Dedifferentiated amniotic fluid mesenchymal stem cell (primary cell): ENCODE results near the gene IFNA8.
"Not testable (repeated sequence)": the region's sequence is repeated elsewhere in the genome, so short reads cannot be mapped to it uniquely, and the experiment has no call there.

Experiments used
- DNase-seq: peaks from one replicate; pipeline ENCODE4 v3.0.0-alpha.2; 2016; ENCODE audit errors: extremely low spot score

The IFNA8 gene

DNA sequence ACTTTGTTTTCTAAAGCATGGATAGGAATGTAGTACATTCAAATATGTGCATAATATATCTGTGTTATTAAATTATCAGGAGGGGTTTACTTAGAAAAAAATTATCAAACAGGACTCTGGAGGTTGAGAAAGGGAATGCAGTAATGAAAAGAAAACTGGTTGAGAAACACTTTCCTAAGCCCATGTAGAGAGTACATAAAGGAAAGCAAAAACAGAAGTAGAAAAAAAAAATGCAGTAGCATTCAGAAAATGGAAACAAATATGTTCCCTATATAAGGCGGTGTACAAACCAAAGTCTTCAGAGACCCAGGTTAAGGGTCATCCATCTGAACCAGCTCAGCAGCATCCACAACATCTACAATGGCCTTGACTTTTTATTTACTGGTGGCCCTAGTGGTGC, at the start of gene IFNA8:
TSS of gene IFNA8 (plus strand) at position 301 of the 400 bp plus-strand sequence. CDS start at position 361, 60 bp downstream.
- no peak for DNase-seq

DNA sequence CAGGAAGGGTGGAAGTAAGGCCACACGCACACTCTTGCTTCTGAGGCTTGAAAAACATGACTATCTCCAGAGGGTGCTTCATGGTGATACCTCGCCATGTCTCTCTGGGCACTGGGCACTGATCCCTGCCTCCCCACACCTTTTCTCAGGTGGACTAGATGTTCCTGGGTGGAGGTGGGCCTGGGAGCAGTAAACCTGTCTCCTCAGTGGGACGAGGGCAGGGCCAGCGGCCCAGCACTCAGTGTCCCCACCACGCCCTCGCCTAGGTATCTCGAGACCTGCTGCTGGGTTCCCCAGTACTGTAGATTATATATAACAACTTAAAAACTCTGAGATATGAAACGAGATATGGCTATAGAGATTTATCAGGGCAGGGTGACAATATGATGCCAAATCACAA, 46.6 kb upstream of the IFNA8 start:
- no peak for DNase-seq

DNA sequence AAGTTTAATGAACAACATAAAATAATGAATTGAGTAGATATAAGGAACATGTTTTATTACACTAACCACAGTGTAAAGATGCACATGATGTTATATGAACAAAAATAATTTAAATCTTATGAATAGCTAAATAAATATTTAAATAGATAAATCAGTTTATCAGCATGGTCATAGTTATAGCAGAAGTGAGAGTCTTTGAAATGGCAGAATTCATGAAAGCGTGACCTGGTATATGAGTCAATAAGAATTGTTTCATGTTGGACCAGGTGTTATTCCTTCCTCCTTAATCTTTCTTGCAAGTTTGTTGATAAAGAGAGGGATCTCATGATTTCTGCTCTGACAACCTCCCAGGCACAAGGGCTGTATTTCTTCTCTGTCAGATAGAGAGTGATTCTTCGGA, 41.7 kb upstream of the IFNA8 start:
- not testable (repeated sequence) for DNase-seq

DNA sequence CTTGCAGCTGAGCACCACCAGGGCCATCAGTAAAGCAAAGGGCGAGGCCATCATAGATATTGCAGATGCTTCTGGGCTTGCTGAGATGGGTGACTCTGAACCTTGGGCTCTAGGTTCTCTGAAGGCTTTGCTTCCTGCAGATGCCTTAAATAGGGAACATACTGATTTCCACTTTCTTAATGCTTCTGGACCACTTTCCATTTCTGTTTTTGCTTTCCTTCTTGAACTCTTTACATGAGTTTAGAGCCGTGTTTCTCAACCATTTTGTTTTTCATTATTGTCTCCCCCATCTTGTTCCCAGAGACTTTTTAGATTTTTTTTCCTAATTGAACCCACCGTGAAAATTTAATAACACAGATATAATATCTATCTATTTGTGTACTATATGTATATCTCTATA, 41.0 kb upstream of the IFNA8 start, which contains the start of gene IFNA13:
TSS of gene IFNA13 (minus strand) at position 101 of the 400 bp plus-strand sequence. CDS start at position 54, 47 bp downstream.
- no peak for DNase-seq

DNA sequence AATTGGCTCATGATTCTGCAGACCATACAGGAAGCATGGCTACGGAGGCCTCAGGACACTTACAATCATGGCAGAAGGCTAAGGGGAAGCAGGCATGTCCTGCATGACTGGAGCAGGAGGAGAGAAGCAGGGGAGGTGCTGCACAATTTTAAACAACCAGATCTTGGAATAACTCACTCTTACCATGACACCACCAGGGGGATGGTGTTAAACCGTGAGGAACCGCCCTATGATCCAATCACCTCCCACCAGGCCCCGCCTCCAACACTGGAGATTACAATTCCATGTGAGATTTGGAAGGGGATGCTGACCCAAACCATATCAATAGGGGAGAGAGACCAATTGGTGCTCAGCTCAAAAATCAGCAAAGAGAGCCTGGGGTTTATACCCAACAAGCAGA, 37.5 kb upstream of the IFNA8 start:
- DNase-seq: not testable (repeated sequence)

DNA sequence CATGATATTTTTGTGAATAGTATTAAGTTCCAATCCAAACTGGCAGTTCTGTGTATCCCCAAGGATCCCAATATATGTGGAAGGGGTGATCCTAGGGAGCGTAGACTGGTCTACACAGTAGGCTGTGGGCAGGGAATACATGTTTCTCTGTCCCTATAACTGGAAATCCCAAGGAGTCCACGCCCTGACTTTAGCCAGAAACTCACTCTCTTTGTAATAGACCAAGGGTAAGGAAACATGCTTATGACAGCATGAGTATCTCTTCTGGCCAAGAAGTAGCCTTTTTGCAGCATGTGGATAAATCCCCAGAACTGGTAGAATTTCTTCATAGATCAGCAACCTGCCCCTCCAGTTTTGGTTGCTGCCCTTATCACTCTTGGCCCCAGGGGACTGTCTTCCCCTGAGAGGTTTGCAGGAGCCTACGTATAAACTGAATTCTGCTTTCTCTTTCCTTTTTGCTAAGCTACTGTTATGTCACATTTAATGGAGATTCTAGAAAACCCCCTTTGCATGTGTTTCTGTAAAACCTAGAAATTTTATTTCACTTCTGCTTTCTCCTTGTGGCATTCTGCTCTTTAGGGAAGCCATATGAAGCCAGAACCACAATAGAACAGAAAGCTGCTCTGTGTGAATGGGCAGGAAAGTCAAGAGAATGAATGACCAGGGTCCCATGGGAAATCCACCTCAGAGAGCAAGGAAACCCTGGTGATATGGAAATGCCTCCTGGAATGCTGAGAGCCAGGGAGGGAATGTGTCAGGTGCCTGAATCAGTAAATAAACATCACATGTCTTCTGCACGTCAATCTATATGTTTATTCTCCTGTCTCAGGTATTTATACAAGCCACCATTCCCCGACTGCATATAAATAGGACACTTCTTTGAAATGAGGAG, 27.2 kb upstream of the IFNA8 start:
- no peak for DNase-seq

DNA sequence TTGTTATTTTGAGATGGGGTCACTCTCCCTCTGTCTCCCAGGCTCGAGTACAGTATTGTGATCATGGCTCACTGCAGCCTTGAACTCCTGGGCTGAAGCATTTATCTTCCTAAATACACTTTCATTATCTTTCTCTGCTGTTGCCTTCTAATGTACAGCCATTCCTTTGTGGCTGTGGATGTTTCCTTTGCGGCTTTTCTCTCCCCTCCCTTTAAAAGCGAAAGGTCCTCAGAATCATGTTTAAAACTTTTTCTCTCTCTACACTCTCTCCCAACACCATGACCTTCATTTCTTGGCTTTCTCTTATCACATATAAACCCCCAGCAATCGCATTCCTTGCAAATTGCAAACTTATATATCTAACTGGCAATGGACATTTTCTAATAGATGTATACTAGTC, 25.3 kb upstream of the IFNA8 start:
- DNase-seq: no peak

DNA sequence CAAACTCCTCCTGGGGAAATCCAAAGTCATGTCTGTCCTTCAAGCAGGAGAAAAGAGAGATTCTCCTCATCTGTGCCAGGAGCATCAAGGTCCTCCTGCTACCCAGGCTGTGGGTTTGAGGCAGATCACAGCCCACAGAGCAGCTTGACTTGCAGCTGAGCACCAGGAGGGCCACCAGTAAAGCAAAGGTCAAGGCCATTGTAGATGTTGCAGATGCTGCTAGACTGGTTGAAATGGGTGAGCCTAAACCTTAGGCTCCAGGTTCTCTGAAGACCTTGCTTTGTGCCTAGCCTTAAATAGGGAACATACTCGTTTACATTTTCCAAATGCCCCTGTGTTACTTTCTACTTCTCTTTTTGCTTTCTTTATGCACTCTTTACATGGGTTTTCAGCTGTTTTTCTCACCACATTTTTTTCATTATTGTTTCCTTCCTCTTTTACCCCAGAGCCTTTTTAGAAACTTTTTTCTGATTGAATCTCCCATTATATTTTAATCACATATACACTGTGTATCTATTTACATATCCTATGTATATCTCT, 23.7 kb upstream of the IFNA8 start, which contains the start of gene IFNA2:
TSS of gene IFNA2 (minus strand) at position 268 of the 540 bp plus-strand sequence. CDS start at position 199, 69 bp downstream.
- DNase-seq: no peak

DNA sequence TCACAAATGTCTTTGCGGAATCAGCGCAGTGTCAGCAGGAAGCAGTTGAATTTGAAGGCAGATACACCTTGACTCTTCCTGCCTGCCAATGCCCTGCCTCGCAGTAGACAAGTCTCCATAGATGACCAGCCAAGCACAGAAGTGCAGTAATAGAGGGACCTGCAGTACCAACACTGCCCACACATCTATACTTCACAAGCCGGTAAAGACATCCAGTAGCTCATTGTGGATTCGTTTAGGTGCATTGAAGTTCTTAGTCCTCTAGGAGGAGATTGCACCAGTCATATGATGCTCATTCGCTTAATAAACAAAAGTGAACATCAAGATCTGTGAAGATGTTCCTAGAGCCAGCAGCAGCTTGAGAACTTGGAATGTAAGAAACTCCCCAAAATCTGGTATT, 16.6 kb upstream of the IFNA8 start:
- DNase-seq: no peak

DNA sequence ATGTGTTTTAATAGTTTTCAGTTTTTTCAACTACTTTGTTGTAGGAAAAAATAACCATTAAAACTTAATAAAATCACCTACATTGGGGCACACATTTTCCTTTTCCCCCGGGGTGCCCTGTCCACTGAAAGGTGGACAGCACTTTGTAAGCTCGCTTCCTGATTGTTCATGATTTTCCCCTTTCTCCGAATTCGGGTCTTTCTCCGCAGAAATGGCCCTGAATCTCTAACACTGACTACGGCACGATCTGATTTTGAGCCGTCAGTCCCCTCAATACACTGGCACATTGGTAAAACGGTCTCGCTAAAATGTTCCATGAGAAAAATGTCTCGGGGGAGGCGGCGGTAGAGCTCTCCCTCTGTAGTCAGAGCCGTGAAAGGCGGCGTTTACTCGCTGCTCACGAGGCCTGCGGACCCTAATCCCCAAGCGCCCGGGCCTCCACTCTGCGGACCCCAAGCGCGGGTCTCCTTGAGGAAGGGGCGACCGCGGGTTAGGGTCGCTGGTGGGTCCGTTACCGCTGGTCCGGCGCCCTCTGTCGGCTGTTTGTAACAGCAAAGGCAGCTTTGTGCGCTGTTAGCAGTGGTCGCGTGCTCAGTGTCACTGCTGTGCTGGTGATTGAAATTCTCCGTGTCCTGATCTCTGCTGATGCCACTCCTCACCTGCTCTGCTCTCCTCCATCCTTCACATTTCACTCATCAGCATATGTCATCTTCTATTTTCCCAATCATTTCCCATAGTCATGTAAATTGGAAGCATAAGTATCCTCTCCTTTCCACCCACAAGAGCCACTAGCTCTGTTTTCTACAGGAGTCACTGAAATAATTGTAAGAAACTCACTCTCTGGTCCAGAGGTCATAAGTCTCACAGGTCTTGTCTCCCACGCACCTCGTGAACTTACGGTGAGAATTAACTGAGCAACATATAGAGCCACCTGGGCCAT, 12.9 kb upstream of the IFNA8 start:
- peak; percentile 31 for DNase-seq

DNA sequence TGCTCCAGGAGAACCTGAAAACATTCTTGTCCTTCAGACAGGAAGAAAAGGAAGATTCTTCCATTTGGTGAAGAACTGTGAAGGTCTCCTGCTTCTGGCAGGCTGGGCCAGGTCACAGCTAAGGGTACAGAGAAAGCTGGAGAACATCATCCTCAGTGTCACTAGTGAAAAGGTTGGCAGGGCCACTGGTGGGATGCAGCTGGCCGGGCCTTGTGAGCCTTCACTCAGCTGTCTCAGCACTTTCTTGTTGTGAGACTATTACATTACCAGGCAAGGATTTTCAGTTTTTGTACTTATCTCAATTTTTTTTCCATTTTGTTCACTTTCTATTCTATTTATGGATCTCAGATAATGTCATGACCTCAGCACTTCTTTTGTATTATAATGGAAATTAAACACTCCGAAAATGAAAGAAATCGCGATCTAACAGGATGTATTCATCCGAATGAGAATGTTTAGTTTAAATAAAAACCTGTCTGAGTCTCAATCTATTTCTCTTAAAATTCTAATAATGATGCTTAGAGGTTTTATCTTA, 9.9 kb upstream of the IFNA8 start:
- DNase-seq: no peak

DNA sequence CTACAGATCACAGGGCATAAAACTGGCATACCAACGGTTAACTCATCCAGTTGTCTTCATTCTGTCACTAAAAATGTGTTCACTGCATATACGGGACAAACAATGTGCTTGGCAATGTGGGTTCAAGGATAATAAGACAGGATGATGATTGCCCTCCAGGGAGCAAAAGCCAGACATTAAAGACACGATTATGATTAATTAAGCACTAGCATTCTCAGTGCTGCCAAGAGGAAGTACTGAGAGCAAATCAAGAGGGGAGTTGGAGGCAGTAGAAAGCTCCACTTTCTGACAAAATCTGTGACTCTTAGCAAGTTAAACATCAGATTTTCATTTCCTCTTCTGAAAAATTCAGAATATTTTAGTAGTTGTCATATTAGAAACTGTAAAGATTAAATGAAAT, 9.0 kb upstream of the IFNA8 start:
- no peak for DNase-seq

DNA sequence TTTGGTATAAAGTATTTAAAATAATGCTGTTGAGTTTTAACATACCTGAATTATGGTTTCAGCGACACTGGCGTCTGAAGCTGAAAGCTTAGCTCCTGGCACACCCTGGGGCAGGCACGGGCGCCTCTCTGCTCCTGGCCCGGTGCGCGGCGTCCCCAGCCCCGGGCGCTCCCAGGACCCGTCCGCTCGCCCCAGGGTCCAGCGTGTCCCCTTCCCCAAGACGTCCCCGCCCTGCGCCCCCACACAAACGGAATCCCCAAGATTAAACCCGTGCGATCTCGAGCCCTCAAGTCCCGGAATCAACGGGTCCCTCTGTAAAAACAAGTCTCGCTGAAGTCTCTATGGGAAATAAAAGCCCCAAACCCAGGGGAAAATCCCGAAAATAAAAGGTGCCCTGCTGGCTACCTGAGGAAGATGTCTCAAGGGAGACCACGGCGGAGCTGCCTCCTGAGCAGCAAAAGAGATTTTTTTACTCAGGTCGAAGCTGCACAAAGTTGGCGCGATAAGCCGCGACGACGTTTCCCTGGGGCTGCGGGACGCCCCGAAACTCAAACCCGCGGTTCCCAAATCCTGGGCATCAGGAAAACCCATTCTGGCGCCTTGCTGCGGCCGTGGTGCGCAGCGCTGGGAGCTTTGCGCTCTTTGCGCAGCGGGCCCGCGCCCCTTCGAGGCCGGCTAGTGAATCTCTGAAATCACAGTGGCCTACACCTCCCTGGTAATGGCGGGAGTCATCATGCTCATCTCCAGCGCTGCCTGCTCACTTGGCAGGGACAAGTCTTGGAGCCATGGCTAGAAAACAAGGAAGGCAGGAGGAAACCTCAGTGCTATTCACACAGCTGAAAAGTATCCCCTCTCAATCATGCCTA, 6.3 kb upstream of the IFNA8 start:
- no peak for DNase-seq

DNA sequence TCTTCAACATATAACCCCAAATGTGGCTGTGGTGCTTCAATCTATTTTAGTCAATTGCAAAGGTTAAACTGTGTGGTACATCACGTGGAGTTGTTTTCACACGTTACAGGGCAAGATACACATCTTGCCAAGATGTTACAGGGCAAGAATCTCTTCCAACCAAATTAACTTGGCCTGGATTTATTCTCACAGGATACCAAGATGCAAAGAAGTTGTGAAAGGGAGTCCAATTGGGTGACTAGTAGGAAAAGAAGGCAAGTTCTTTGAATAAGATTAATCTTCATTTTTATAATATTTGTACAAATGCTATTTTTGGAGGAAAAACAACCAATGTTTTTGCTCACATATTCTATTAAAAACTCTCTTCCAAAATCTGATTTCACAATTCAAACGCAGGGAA, 4.8 kb upstream of the IFNA8 start:
- DNase-seq: no peak

DNA sequence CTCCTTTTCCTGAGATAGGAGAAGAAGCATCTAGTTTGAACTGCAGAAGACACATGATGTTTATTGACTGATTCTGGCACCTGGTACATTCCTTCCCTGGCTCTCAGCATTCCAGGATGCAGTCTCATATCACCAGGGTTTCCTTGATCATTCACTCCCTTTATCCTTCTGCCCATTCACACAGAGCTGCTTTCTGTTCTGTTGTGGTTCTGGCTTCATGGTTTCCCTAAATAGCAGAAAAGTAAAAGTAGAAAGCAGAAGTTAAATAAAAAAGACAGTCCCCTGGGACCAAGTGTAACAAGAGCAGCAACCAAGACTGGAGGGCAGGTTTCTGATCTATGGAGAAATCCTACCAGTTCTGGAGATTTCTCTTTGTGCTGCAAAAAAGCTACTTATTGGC, 3.2 kb downstream of the IFNA8 start:
- no peak for DNase-seq

DNA sequence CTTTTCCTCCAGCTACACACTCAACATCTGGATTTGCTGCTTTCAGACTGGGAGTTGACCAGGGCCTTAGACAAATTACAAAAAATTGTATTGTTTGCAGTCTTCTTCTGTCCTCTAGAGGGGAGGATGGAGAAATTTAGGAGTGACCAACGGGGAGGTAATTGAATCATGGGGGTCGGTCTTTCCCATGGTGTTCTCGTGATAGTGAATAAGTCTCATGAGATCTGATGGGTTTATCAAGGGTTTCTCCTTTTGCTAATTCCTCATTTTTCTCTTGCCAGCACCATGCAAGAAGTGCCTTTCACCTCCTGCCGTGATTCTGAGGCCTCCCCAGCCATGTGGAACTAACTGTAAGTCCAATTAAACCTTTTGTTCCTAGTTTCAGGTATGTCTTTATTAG, 4.2 kb downstream of the IFNA8 start:
- no peak for DNase-seq

DNA sequence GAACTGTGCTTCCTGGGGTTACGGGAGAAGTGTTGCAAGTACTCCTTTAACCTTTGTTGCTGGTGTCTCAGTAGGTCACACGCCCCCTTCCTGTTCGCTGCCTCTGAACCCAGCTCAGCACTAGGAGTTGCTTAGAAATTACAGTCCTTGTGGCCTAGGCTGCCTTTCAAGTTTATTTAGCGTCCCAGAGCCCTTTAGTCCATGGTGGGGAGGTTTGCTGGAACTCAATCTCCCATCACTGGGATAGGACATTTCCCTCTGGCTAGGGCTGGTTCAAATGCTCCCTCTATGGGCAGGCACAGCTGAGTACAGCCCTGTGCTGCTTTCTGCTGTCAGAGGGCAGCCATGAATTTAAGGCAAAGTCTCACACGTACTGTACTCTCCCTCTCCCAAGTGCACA, 4.7 kb downstream of the IFNA8 start:
- no peak for DNase-seq

DNA sequence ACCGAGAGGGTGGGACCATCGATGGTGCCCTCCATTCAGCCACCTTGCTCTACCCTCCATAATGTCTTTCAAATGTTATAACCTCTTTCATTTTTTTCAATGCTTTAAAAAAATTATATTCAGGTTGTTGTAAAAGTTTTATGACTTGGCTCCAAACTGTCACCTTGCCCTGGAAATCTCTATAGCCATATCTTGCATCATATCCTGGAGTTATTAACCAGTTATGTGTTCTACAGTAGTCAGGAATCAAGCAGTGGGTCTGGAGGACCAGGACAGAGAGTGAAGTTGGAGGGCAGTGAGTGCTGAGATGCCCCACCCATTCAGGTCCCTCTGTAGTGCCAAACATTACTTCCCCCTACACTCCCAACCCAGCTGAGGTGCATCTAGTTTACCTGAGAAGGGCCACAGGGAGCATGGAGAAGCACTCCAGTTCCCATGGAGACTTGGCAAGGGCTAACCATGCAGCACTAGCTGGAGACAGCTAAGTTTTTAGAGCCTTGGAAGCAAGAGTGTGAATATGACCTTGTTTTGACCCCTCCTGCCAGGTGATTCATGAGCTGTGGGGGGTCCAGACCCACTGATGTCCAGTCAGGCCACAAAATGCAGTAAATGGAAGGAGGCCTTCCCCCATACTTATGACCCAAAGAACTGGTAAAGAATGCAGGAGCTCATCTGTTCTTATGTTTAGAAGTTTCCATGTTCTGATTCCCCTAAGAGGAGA, 5.5 kb downstream of the IFNA8 start:
- no peak for DNase-seq

DNA sequence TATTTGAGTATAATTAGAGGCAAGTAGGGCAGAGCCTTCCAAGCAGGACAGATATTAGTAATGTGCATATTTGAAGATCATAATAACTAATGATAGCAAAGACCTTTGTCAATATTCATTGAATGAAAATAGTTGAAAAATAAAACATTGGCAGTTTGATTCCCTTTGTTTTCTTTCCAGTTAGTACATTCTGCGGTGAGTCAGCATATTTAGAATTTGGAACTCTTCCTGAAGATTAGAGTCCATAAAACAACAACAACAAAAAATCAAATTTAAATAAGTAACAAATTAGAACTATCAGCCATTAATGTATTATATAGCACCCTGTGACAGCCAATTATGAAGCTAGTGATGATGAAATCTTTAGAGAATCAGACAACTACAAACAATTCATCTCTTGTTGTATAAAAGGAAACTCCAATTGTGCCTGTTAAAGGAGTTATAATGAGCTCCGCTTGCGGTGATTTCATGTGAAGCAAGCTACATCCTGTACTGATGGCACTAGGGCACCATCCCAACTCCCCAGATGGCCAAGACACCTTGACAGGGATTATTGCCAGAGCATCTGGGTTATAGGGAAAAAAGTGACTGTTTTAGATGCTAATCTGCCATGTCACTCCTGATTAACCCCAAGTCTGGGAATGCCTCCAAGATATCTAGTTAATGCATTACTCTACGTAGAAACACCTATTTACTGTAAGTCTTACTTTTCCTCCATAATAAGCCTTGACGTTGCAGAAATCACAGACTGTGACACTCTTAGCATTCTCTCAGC, 6.8 kb downstream of the IFNA8 start:
- no peak for DNase-seq
